ENCODE results near the gene VAV3.

DNA sequence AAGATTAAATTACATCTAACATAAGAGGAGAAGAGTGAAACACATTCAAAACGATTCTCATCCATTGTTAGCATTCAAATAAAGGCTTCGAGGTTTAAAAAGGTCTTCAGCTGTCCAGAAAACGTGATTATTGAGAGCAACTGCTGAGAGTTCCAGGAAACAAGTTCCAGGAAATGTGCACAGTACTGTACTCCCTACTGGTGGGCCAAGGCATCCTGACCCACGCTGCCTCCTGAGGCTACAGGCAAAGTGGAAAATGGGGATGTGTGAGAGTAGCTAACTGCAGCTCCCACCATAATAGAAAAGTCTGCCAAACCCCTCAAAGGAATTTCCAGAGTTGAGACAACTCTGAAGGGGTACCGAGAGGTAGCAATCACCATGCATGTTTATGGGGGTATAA, 2.0 kb downstream of the VAV3 start:
- TF ChIP-seq ZNF174 (CRISPR knock-in tag; IDR thresholded peaks at IDR 0.05) (no peak), GABPA (tag; conservative IDR thresholded peaks at IDR 0.05; ENCODE audit: low read depth) (no peak), TAF9B (IDR thresholded peaks at IDR 0.05; ENCODE audit: partially characterized antibody) (no peak), CREB1 (IDR thresholded peaks at IDR 0.05) (no peak), CREB1 (CRISPR knock-in tag; IDR thresholded peaks at IDR 0.05) (no peak), CBX5 (IDR thresholded peaks at IDR 0.05; ENCODE audit: borderline replicate concordance, low read depth) (no peak), POLR2AphosphoS5 (IDR thresholded peaks at IDR 0.05; ENCODE audit: control insufficient read depth, insufficient read depth, low read depth, low read length) (no peak)
- TF ChIP-seq, protein P1, sequence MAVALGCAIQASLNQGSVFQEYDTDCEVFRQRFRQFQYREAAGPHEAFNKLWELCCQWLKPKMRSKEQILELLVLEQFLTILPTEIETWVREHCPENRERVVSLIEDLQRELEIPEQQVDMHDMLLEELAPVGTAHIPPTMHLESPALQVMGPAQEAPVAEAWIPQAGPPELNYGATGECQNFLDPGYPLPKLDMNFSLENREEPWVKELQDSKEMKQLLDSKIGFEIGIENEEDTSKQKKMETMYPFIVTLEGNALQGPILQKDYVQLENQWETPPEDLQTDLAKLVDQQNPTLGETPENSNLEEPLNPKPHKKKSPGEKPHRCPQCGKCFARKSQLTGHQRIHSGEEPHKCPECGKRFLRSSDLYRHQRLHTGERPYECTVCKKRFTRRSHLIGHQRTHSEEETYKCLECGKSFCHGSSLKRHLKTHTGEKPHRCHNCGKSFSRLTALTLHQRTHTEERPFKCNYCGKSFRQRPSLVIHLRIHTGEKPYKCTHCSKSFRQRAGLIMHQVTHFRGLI (CRISPR knock-in tag; IDR thresholded peaks at IDR 0.05), result no peak
- TF ChIP-seq, protein P2, sequence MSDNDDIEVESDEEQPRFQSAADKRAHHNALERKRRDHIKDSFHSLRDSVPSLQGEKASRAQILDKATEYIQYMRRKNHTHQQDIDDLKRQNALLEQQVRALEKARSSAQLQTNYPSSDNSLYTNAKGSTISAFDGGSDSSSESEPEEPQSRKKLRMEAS (CRISPR knock-in tag; IDR thresholded peaks at IDR 0.05), result no peak
